ENCODE results near the gene AMBRA1. TPM values are rescaled to one million over a fixed set of nuclear protein-coding genes. Genes with fewer than 3 reads are reported as not detected.

Gene AMBRA1
- total RNA-seq, 1 donor from 2014 or later = 25.1 TPM

- H3K9me3 Mint-ChIP-seq (ENCODE audit: low read depth) = no peaks in the 10 kb centered on the region
- no peaks in the 10 kb centered on the region for H3K36me3 Mint-ChIP-seq (ENCODE audit: low read depth)
- H3K27ac Mint-ChIP-seq (ENCODE audit: unreplicated experiment) = no peak overlapping the region
- DNase-seq (ENCODE audit: low spot score) = no peak
- H3K27me3 Mint-ChIP-seq (ENCODE audit: low read depth) = no peaks in the 10 kb centered on the region
- H3K4me1 Mint-ChIP-seq (ENCODE audit: low read depth) = peaks cover 3% of the 10 kb centered on the region
- no peak for TF ChIP-seq CTCF (IDR thresholded peaks at IDR 0.05)
- H3K4me3 Mint-ChIP-seq (ENCODE audit: unreplicated experiment) = no peak overlapping the region
Measured at GRCh38 chr11:46480909-46481308, 112.9 kb downstream of the AMBRA1 start.

GRCh38 chr11:46480166-46480726 is 113.6 kb downstream of the AMBRA1 start:
- Mint-ChIP-seq H3K4me3 (ENCODE audit: unreplicated experiment) (no peak overlapping the region), H3K27me3 (ENCODE audit: low read depth) (no peaks in the 10 kb centered on the region), H3K27ac (ENCODE audit: unreplicated experiment) (no peak overlapping the region), H3K36me3 (ENCODE audit: low read depth) (no peaks in the 10 kb centered on the region), H3K9me3 (ENCODE audit: low read depth) (no peaks in the 10 kb centered on the region), H3K4me1 (ENCODE audit: low read depth) (peaks cover 7% of the 10 kb centered on the region)
- DNase-seq (ENCODE audit: low spot score) = no peak
- no peak for TF ChIP-seq CTCF (IDR thresholded peaks at IDR 0.05)

GRCh38 chr11:46479601-46480000 is 114.2 kb downstream of the AMBRA1 start:
- DNase-seq (ENCODE audit: low spot score) = no peak
- Mint-ChIP-seq H3K27me3 (ENCODE audit: low read depth) (no peaks in the 10 kb centered on the region), H3K4me3 (ENCODE audit: unreplicated experiment) (no peak overlapping the region), H3K9me3 (ENCODE audit: low read depth) (no peaks in the 10 kb centered on the region), H3K36me3 (ENCODE audit: low read depth) (no peaks in the 10 kb centered on the region), H3K4me1 (ENCODE audit: low read depth) (peaks cover 12% of the 10 kb centered on the region), H3K27ac (ENCODE audit: unreplicated experiment) (no peak overlapping the region)
- TF ChIP-seq CTCF (IDR thresholded peaks at IDR 0.05) = no peak

- H3K9me3 Mint-ChIP-seq (ENCODE audit: low read depth) = no peaks in the 10 kb centered on the region
- no peak for DNase-seq (ENCODE audit: low spot score)
- no peak overlapping the region for H3K4me3 Mint-ChIP-seq (ENCODE audit: unreplicated experiment)
- H3K36me3 Mint-ChIP-seq (ENCODE audit: low read depth) = no peaks in the 10 kb centered on the region
- no peaks in the 10 kb centered on the region for H3K27me3 Mint-ChIP-seq (ENCODE audit: low read depth)
- peaks cover 12% of the 10 kb centered on the region for H3K4me1 Mint-ChIP-seq (ENCODE audit: low read depth)
- no peak for TF ChIP-seq CTCF (IDR thresholded peaks at IDR 0.05)
- H3K27ac Mint-ChIP-seq (ENCODE audit: unreplicated experiment) = no peak overlapping the region
Measured at GRCh38 chr11:46478196-46478595, 115.6 kb downstream of the AMBRA1 start.

- H3K4me3 Mint-ChIP-seq (ENCODE audit: unreplicated experiment) = no peak overlapping the region
- H3K27ac Mint-ChIP-seq (ENCODE audit: unreplicated experiment) = no peak overlapping the region
- H3K9me3 Mint-ChIP-seq (ENCODE audit: low read depth) = no peaks in the 10 kb centered on the region
- H3K36me3 Mint-ChIP-seq (ENCODE audit: low read depth) = no peaks in the 10 kb centered on the region
- DNase-seq (ENCODE audit: low spot score) = no peak
- H3K27me3 Mint-ChIP-seq (ENCODE audit: low read depth) = no peaks in the 10 kb centered on the region
- H3K4me1 Mint-ChIP-seq (ENCODE audit: low read depth) = peaks cover 19% of the 10 kb centered on the region
- no peak for TF ChIP-seq CTCF (IDR thresholded peaks at IDR 0.05)
Measured at GRCh38 chr11:46477136-46477535, 116.7 kb downstream of the AMBRA1 start.

All from chondrocyte (in vitro differentiated cells).